Choroid plexus epithelial cell (primary cell): ENCODE results near the gene ZNF341.

Source experiments
- DNase-seq: peaks from one replicate; pipeline ENCODE4 v3.0.0-alpha.2; 2010; ENCODE audit warnings: low read depth
- H3K4me3 ChIP-seq: 2 replicates; pipeline ENCODE4 v1.5.1; 2011; ENCODE audit warnings: low read depth, mild to moderate bottlenecking, control low read depth, low read length, moderate library complexity
- TF ChIP-seq, protein P1 (sequence below): conservative IDR thresholded peaks from 2 replicates; pipeline ENCODE4 v1.5.1; 2011; ENCODE audit warnings: low read depth, mild to moderate bottlenecking, control low read depth, inconsistent platforms, low read length, moderate library complexity

The ZNF341 gene

DNA sequence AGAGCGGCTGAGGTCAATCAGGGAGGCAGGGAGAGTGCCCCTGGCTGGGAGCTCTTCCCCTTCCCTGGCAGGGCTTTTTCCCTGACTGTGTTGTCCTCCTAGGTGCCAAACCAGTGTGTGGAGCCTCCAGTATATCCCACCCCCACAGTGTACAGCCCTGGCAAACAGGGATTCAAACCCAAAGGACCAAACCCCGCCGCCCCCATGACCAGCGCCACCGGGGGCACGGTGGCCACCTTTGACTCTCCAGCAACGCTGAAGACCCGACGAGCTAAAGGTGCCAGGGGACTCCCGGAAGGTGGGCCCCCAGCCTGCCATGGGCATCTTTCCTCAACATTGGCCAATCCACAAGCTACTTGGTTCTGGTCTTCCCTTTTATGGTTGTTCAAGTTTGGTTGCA, 25.2 kb downstream of the ZNF341 start:
- H3K4me3 ChIP-seq, result no peak overlapping the region
- TF ChIP-seq, protein P1, sequence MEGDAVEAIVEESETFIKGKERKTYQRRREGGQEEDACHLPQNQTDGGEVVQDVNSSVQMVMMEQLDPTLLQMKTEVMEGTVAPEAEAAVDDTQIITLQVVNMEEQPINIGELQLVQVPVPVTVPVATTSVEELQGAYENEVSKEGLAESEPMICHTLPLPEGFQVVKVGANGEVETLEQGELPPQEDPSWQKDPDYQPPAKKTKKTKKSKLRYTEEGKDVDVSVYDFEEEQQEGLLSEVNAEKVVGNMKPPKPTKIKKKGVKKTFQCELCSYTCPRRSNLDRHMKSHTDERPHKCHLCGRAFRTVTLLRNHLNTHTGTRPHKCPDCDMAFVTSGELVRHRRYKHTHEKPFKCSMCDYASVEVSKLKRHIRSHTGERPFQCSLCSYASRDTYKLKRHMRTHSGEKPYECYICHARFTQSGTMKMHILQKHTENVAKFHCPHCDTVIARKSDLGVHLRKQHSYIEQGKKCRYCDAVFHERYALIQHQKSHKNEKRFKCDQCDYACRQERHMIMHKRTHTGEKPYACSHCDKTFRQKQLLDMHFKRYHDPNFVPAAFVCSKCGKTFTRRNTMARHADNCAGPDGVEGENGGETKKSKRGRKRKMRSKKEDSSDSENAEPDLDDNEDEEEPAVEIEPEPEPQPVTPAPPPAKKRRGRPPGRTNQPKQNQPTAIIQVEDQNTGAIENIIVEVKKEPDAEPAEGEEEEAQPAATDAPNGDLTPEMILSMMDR, result no peak
- no peak for DNase-seq

- TF ChIP-seq, protein P1, result no peak
- H3K4me3 ChIP-seq, result no peak overlapping the region
- DNase-seq, result no peak
These were observed 25.7 kb downstream of the ZNF341 start for GRCh38 chr20:33757458-33757857.

DNA sequence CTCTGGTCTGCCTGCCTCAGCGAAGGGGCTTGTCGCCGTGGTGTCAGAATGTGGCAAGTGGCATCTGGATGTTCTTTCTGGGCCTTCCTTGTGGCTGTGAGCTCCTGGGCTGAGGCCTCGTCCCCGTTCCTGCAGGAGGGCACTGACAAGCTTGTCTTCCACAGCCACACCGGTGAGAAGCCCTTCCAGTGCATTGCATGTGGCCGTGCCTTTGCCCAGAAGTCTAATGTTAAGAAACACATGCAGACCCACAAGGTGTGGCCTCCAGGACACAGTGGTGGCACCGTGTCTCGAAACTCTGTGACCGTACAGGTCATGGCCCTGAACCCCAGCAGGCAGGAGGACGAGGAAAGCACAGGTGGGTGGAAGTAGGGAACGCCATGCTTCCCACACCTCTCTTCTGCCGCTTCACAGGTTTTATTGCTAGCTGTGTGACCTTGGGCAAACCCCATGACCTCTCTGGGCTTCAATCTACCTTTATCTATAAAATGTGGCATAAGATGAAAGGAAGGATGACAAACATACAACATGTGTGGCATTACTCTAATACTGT, 30.0 kb downstream of the ZNF341 start:
- H3K4me3 ChIP-seq, result no peak overlapping the region
- DNase-seq, result no peak
- TF ChIP-seq, protein P1, result no peak

DNA sequence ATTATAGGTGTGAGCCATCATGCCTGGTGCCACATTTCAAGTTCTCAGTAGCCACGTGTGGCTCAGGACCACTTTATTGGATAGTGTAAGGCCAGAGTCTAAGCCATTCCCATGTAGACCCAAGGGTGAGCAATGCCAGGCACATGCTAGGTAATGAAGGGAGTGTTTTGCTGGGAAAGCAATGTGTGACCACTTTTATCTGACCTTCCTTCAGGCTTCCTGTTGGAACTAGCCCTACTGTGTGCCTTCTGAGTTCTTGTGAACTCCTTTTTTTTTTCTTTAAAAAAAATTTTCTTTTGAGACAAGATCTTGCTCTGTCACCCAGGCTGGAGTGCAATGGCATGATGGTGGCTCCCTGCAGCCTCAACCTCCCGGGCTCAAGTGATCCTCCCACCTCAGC, 33.3 kb downstream of the ZNF341 start:
- no peak for DNase-seq
- no peak overlapping the region for H3K4me3 ChIP-seq
- TF ChIP-seq, protein P1, result no peak

GRCh38 chr20:33765592-33765991, 33.8 kb downstream of the ZNF341 start:
- no peak overlapping the region for H3K4me3 ChIP-seq
- TF ChIP-seq, protein P1, result no peak
- no peak for DNase-seq

DNA sequence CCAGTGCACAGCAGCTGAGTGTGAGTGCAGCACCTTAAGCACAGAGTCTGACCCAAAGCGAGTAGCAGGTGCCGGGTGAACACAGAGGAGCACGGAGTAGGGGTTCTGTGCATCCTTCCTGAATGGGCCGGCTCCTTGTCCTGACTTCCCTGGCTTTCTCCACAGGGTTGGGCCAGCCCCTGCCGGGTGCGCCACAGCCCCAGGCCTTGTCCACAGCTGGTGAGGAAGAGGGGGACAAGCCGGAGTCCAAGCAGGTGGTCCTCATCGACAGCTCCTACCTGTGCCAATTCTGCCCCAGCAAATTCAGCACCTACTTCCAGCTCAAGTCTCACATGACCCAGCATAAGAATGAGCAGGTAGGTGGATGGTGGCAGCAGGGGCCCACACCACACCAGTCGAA, 34.9 kb downstream of the ZNF341 start:
- no peak overlapping the region for H3K4me3 ChIP-seq
- DNase-seq, result no peak
- TF ChIP-seq, protein P1, result no peak

DNA sequence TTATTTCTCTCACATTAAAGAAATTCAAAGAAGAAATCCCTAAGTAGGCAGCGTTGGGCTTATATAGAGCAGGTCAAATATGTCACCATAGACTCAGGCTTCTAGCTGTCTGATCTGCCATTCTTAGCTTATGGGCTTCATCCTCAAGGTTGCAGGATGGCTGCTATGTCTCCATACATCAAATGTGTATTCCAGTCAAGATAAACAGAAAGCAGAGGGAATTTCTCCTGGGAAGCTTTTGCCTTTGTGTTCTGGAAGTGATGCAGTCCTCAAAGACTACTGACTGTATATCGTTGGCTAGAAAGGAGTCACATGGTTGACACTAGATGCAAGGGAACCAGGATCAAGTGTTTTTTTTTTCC, 36.0 kb downstream of the ZNF341 start:
- DNase-seq, result no peak
- no peak overlapping the region for H3K4me3 ChIP-seq
- TF ChIP-seq, protein P1, result no peak
